HEK293 (cell line): Measurements from ENCODE around the gene USP38.

Source experiments
- ZNF211 ChIP-seq: fragments of 450-650 bp; formaldehyde crosslinking; IDR thresholded peaks from 2 replicates; pipeline ENCODE4 v1.5.1; 2016; ENCODE audit warnings: low read depth, missing biosample characterization, missing genetic modification characterization
- ZNF24 ChIP-seq: fragments of 450-650 bp; formaldehyde crosslinking; IDR thresholded peaks from 2 replicates; pipeline ENCODE4 v1.5.1; 2016; ENCODE audit warnings: missing biosample characterization, missing genetic modification characterization
- ZNF621 ChIP-seq: fragments of 450-650 bp; formaldehyde crosslinking; IDR thresholded peaks from 2 replicates; pipeline ENCODE4 v1.5.1; 2017; ENCODE audit warnings: missing biosample characterization, missing genetic modification characterization
- TF ChIP-seq, protein P1 (sequence below): fragments of 450-650 bp; formaldehyde crosslinking; IDR thresholded peaks from 2 replicates; pipeline ENCODE4 v1.5.1; 2016; ENCODE audit warnings: missing biosample characterization, missing genetic modification characterization

DNA sequence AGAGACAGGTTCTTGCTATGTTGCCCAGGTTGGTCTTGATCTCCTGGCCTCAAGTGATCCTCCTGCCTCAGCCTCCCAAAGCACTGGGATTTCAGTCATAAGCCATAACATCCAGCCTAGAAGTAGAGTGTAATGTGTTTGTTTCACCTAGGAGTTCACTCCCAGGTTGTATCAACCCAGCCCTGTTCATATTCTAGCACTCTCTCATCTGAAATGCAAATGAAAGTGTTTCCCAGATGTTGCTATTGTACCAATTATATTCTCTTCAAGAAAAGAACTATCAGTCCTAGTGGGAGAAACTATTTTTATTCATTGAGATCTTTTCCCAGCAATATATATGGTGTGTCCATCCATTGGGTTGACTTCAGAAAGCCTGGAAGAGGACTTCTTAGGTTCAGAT lies 72.6 kb downstream of the USP38 start:
- no peak for TF ChIP-seq ZNF24 (tag by site-specific recombination)
- TF ChIP-seq, protein P1, sequence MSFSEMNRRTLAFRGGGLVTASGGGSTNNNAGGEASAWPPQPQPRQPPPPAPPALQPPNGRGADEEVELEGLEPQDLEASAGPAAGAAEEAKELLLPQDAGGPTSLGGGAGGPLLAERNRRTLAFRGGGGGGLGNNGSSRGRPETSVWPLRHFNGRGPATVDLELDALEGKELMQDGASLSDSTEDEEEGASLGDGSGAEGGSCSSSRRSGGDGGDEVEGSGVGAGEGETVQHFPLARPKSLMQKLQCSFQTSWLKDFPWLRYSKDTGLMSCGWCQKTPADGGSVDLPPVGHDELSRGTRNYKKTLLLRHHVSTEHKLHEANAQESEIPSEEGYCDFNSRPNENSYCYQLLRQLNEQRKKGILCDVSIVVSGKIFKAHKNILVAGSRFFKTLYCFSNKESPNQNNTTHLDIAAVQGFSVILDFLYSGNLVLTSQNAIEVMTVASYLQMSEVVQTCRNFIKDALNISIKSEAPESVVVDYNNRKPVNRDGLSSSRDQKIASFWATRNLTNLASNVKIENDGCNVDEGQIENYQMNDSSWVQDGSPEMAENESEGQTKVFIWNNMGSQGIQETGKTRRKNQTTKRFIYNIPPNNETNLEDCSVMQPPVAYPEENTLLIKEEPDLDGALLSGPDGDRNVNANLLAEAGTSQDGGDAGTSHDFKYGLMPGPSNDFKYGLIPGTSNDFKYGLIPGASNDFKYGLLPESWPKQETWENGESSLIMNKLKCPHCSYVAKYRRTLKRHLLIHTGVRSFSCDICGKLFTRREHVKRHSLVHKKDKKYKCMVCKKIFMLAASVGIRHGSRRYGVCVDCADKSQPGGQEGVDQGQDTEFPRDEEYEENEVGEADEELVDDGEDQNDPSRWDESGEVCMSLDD, result no peak
- no peak for TF ChIP-seq ZNF621 (tag by site-specific recombination)
- TF ChIP-seq ZNF211 (tag by site-specific recombination), result no peak
